Endodermal cell (in vitro differentiated cells): ENCODE data around the gene ASB6. TPM values are rescaled to one million over a fixed set of nuclear protein-coding genes. Genes with fewer than 3 reads are reported as not detected.

ENCODE experiments used
- DNase-seq: peaks from one replicate; pipeline ENCODE4 v3.0.0-alpha.2; 2017
- H3K27ac ChIP-seq: 2 replicates; pipeline ENCODE4 v1.5.1; 2013; ENCODE audit warnings: mild to moderate bottlenecking, low read depth, low read length, moderate library complexity
- H3K27me3 ChIP-seq: 2 replicates; pipeline ENCODE4 v1.6.1; 2013; ENCODE audit warnings: mild to moderate bottlenecking, low read length, moderate library complexity; ENCODE audit not compliant: insufficient read depth, control insufficient read depth, poor library complexity, severe bottlenecking
- H3K36me3 ChIP-seq: 2 replicates; pipeline ENCODE4 v1.7.0; 2013; ENCODE audit warnings: mild to moderate bottlenecking, low read length, moderate library complexity; ENCODE audit not compliant: control insufficient read depth, insufficient read depth
- H3K4me1 ChIP-seq: one replicate; pipeline ENCODE4 v1.7.0; 2013; ENCODE audit warnings: low read length; ENCODE audit not compliant: control insufficient read depth, insufficient read depth
- H3K4me3 ChIP-seq: 2 replicates; pipeline ENCODE4 v1.5.1; 2013; ENCODE audit warnings: mild to moderate bottlenecking, low read length, moderate library complexity
- H3K9ac ChIP-seq: 2 replicates; pipeline ENCODE4 v1.6.1; 2013; ENCODE audit warnings: mild to moderate bottlenecking, low read length, moderate library complexity; ENCODE audit not compliant: poor library complexity, severe bottlenecking; ENCODE audit errors: extremely low read depth
- H3K9me3 ChIP-seq: 2 replicates; pipeline ENCODE4 v1.6.1; 2013; ENCODE audit warnings: mild to moderate bottlenecking, low read length, moderate library complexity; ENCODE audit not compliant: control insufficient read depth
- H3K27ac Mint-ChIP-seq: 2 replicates; pipeline ENCODE4 v1.8.0; 2020; ENCODE audit warnings: mixed read lengths
- H3K27me3 Mint-ChIP-seq: 2 replicates; pipeline ENCODE4 v1.8.0; 2021; ENCODE audit warnings: mild to moderate bottlenecking, mixed read lengths; ENCODE audit not compliant: insufficient read depth
- H3K36me3 Mint-ChIP-seq: 2 replicates; pipeline ENCODE4 v1.8.0; 2020; ENCODE audit warnings: low read depth, mixed read lengths
- H3K4me1 Mint-ChIP-seq: 2 replicates; pipeline ENCODE4 v1.8.0; 2020; ENCODE audit warnings: mixed read lengths
- H3K4me3 Mint-ChIP-seq: 2 replicates; pipeline ENCODE4 v1.8.0; 2020; ENCODE audit warnings: mild to moderate bottlenecking, moderate library complexity, mixed read lengths
- H3K9me3 Mint-ChIP-seq: 2 replicates; pipeline ENCODE4 v1.8.0; 2020; ENCODE audit warnings: mild to moderate bottlenecking, mixed read lengths
- WGBS, 2 experiments: methylation state at CpG; one replicate each; pipeline versions ENCODE4 v1.1.5 to v1.1.7; 2013; ENCODE audit warnings: missing lambda C conversion rate in 2 of 2, mixed read lengths in 1 of 2; ENCODE audit not compliant: insufficient coverage in 1 of 2, insufficient read length in 1 of 2; 5-methylcytosine and 5-hydroxymethylcytosine counted together
- total RNA-seq, 2 donors: library from RNA; stranded (reverse); fragmentation: NEBNext Ultra II Directional in 1 of 2; extraction: Animal tissue kit (Norgen Biotek cat#: 25700) in 1 of 2; gene quantifications; 2 replicates in 1 of 2; 3 replicates in 1 of 2; pipeline ENCODE4 v1.2.1, GENCODE V29; 2021
- TF ChIP-seq, protein P1 (sequence below): fragments of 200-600 bp; sonication (generic); conservative IDR thresholded peaks from 2 replicates; pipeline ENCODE4 v1.5.0; 2021; ENCODE audit warnings: antibody characterized with exemption, mild to moderate bottlenecking

The ASB6 gene
- total RNA-seq, 2 donors from 2014 or later: 19.8 to 20.2 TPM

DNA sequence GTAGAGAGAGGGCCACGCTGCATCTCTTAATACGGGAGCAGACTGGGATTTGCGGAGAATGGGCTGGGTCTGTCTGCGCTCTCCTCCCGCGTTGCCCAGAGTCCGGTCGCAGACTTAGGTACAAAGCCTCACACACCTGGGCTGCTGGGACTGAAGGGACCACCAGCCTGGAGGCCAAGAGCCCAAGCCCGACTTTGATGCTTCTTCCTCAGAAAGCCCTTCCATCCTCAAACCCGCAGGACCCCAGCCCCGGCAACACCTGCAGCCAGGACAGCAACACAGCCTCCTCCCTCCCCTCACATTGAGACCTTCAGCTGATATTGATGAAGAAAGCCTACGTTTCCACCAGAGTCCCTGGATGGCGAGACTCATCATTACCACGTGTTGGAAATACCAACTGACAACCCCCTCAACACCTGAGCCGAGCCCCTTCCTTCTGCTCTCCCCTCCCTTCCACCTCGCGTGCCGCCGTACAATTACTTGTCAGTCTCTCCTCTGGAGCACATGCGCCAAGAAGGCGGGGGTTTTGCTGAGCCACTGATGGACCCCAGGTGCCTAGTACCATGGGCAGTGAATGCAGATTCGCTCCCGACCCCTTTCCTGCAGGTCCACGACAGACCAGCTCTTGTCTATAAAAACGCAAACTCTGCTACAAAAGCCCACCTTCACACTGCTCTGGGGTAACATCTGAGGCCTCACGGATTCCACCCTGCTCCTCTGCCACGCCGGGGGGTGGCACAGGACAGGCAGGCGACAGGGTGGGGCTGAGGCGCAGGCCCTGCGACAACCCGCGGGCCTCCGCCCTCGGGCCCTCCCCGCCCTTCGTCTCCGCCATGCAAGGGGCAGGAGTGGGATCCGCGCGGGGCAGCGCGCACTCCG is 841 bp downstream of the ASB6 start:
- Mint-ChIP-seq H3K27me3 (no peaks in the 10 kb centered on the region), H3K9me3 (no peaks in the 10 kb centered on the region), H3K4me3 (peak overlapping the region; percentile 69), H3K36me3 (peaks cover 12% of the 10 kb centered on the region), H3K27ac (no peak overlapping the region), H3K4me1 (peaks cover 10% of the 10 kb centered on the region)
- no peak for DNase-seq
- TF ChIP-seq, protein P1, sequence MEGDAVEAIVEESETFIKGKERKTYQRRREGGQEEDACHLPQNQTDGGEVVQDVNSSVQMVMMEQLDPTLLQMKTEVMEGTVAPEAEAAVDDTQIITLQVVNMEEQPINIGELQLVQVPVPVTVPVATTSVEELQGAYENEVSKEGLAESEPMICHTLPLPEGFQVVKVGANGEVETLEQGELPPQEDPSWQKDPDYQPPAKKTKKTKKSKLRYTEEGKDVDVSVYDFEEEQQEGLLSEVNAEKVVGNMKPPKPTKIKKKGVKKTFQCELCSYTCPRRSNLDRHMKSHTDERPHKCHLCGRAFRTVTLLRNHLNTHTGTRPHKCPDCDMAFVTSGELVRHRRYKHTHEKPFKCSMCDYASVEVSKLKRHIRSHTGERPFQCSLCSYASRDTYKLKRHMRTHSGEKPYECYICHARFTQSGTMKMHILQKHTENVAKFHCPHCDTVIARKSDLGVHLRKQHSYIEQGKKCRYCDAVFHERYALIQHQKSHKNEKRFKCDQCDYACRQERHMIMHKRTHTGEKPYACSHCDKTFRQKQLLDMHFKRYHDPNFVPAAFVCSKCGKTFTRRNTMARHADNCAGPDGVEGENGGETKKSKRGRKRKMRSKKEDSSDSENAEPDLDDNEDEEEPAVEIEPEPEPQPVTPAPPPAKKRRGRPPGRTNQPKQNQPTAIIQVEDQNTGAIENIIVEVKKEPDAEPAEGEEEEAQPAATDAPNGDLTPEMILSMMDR: no peak
- peaks cover 6% of the 10 kb centered on the region for H3K4me1 ChIP-seq
- peak overlapping the region; percentile 92 for H3K4me3 ChIP-seq
- H3K27me3 ChIP-seq: no peaks in the 10 kb centered on the region
- peaks cover 24% of the 10 kb centered on the region for H3K36me3 ChIP-seq
- 28 to 44% methylated on average over 14 to 44 of the region's 44 CpGs for WGBS, 2 experiments
- peak overlapping the region; percentile 68 for H3K9ac ChIP-seq
- H3K9me3 ChIP-seq: no peaks in the 10 kb centered on the region
- peak overlapping the region; percentile 36 for H3K27ac ChIP-seq

DNA sequence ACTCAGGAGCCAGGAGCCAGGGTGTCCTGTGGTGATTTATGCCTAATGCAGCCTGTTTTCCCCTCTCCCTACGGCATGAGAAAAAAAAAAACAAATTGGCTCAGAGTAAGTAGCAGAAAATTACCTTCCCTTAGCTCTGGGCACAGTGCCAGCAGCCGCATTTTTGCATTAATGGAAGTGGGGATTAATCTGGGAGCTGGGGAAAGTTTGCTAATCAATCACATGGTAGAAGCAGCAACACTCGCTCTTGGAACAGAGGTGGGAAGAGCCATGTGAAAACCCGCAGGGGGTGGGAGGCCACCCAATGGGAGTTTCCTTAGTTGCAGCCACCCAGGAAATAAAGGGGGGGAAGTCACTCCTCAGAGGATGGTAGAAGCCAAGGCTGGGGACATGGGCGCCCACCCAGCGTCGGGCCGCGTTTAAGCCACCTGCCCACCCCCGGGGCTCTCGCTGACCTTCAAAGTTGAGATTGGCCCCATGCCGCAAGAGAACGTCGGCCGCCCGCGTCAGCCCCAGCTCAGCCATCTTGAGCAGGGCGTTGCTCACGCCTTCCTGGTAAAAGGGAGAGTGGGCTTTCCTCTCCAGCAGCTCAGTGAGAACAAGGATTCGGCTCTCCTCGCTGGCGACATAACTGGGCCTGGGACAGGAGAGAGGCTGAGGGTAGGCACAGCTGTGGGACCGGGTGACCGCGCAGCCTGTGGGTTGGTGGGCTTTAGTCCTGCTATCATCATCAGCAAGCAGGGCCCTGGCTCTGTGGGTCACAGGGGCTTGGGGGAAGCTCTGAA is 1.7 kb downstream of the ASB6 start:
- no peaks in the 10 kb centered on the region for H3K9me3 ChIP-seq
- peaks cover 30% of the 10 kb centered on the region for H3K36me3 ChIP-seq
- no peaks in the 10 kb centered on the region for H3K27me3 Mint-ChIP-seq
- H3K27me3 ChIP-seq: no peaks in the 10 kb centered on the region
- peak overlapping the region; percentile 69 for H3K4me3 Mint-ChIP-seq
- peaks cover 10% of the 10 kb centered on the region for H3K4me1 Mint-ChIP-seq
- no peak for DNase-seq
- no peak overlapping the region for H3K27ac ChIP-seq
- H3K4me3 ChIP-seq: peak overlapping the region; percentile 92
- H3K36me3 Mint-ChIP-seq: peaks cover 17% of the 10 kb centered on the region
- H3K9me3 Mint-ChIP-seq: no peaks in the 10 kb centered on the region
- TF ChIP-seq, protein P1: no peak
- H3K27ac Mint-ChIP-seq: no peak overlapping the region
- H3K4me1 ChIP-seq: peaks cover 6% of the 10 kb centered on the region
- H3K9ac ChIP-seq: peak overlapping the region; percentile 68
- 93 to 94% methylated on average over 14 to 25 of the region's 25 CpGs for WGBS, 2 experiments

DNA sequence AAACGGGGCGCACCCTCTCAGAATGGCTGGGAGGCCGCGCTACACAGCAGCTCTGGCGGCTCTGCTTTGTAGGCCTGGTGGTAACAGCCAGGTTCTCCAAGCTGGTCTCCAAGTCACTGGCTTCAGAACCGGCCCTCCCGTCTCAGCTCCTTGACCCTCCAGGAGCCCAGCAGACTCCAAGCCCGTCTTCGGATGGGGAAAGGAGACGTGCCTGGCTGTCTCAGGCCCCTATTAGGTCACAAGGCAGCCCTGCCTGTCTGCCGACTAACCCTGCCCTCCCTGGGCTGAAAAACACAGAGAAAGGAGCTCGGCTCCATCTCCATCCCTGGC is 2.2 kb downstream of the ASB6 start:
- H3K36me3 Mint-ChIP-seq: peaks cover 23% of the 10 kb centered on the region
- H3K36me3 ChIP-seq: peaks cover 36% of the 10 kb centered on the region
- H3K27me3 Mint-ChIP-seq: no peaks in the 10 kb centered on the region
- H3K4me3 Mint-ChIP-seq: peak overlapping the region; percentile 69
- no peaks in the 10 kb centered on the region for H3K27me3 ChIP-seq
- DNase-seq: no peak
- no peaks in the 10 kb centered on the region for H3K9me3 Mint-ChIP-seq
- H3K4me1 Mint-ChIP-seq: peaks cover 10% of the 10 kb centered on the region
- H3K27ac ChIP-seq: no peak overlapping the region
- peaks cover 6% of the 10 kb centered on the region for H3K4me1 ChIP-seq
- TF ChIP-seq, protein P1: no peak
- no peaks in the 10 kb centered on the region for H3K9me3 ChIP-seq
- no peak overlapping the region for H3K9ac ChIP-seq
- 90 to 92% methylated on average over 5 to 12 of the region's 12 CpGs for WGBS, 2 experiments
- H3K4me3 ChIP-seq: no peak overlapping the region
- H3K27ac Mint-ChIP-seq: no peak overlapping the region
